ENCODE measurements around the gene SULT2B1. TPM values are rescaled to one million over a fixed set of nuclear protein-coding genes. Genes with fewer than 3 reads are reported as not detected.

The SULT2B1 gene
- polyA plus RNA-seq (2012; ENCODE audit: missing spikeins): 0.98 TPM

- TF ChIP-seq POLR2A (IDR thresholded peaks at IDR 0.05; ENCODE audit: low read depth, low read length): no peak
- TF ChIP-seq POLR2AphosphoS5 (IDR thresholded peaks at IDR 0.05; ENCODE audit: low read depth, low read length): no peak
- no peak for TF ChIP-seq TAF1 (IDR thresholded peaks at IDR 0.05; ENCODE audit: borderline replicate concordance, low read depth, low read length)
- no peak for FAIRE-seq
- DNase-seq (ENCODE audit: insufficient read length): no peak
These were observed at the start of gene SULT2B1 for GRCh38 chr19:48551437-48552302. Gene SULT2B1 (plus strand): TSS chr19:48552172. CDS start chr19:48552253, 81 bp downstream.

- DNase-seq (ENCODE audit: insufficient read length) (peak; percentile 71), FAIRE-seq (no peak)
- TF ChIP-seq POLR2AphosphoS5 (IDR thresholded peaks at IDR 0.05; ENCODE audit: low read depth, low read length): no peak
- TF ChIP-seq POLR2A (IDR thresholded peaks at IDR 0.05; ENCODE audit: low read depth, low read length): no peak
- no peak for TF ChIP-seq TAF1 (IDR thresholded peaks at IDR 0.05; ENCODE audit: borderline replicate concordance, low read depth, low read length)
These were observed 49.5 kb upstream of the SULT2B1 start for GRCh38 chr19:48502350-48503018.

- DNase-seq (ENCODE audit: insufficient read length): peak; percentile 42
- no peak for FAIRE-seq
- no peak for TF ChIP-seq POLR2A (IDR thresholded peaks at IDR 0.05; ENCODE audit: low read depth, low read length)
- no peak for TF ChIP-seq TAF1 (IDR thresholded peaks at IDR 0.05; ENCODE audit: borderline replicate concordance, low read depth, low read length)
- TF ChIP-seq POLR2AphosphoS5 (IDR thresholded peaks at IDR 0.05; ENCODE audit: low read depth, low read length): no peak
These were observed 45.7 kb upstream of the SULT2B1 start for GRCh38 chr19:48506138-48506733.

- TF ChIP-seq TAF1 (IDR thresholded peaks at IDR 0.05; ENCODE audit: borderline replicate concordance, low read depth, low read length) (no peak), POLR2AphosphoS5 (IDR thresholded peaks at IDR 0.05; ENCODE audit: low read depth, low read length) (no peak), POLR2A (IDR thresholded peaks at IDR 0.05; ENCODE audit: low read depth, low read length) (no peak)
- FAIRE-seq: no peak
- DNase-seq (ENCODE audit: insufficient read length): no peak
These were observed 44.0 kb upstream of the SULT2B1 start for GRCh38 chr19:48507911-48508439.

- TF ChIP-seq TAF1 (IDR thresholded peaks at IDR 0.05; ENCODE audit: borderline replicate concordance, low read depth, low read length) (no peak), POLR2AphosphoS5 (IDR thresholded peaks at IDR 0.05; ENCODE audit: low read depth, low read length) (no peak), POLR2A (IDR thresholded peaks at IDR 0.05; ENCODE audit: low read depth, low read length) (no peak)
- DNase-seq (ENCODE audit: insufficient read length): no peak
- FAIRE-seq: no peak
These were observed 43.1 kb upstream of the SULT2B1 start for GRCh38 chr19:48508729-48509411.

GRCh38 chr19:48509467-48510194 lies 42.3 kb upstream of the SULT2B1 start:
- no peak for TF ChIP-seq POLR2AphosphoS5 (IDR thresholded peaks at IDR 0.05; ENCODE audit: low read depth, low read length)
- TF ChIP-seq TAF1 (IDR thresholded peaks at IDR 0.05; ENCODE audit: borderline replicate concordance, low read depth, low read length): no peak
- no peak for TF ChIP-seq POLR2A (IDR thresholded peaks at IDR 0.05; ENCODE audit: low read depth, low read length)
- FAIRE-seq (no peak), DNase-seq (ENCODE audit: insufficient read length) (no peak)

- no peak for TF ChIP-seq POLR2A (IDR thresholded peaks at IDR 0.05; ENCODE audit: low read depth, low read length)
- TF ChIP-seq POLR2AphosphoS5 (IDR thresholded peaks at IDR 0.05; ENCODE audit: low read depth, low read length): no peak
- TF ChIP-seq TAF1 (IDR thresholded peaks at IDR 0.05; ENCODE audit: borderline replicate concordance, low read depth, low read length): no peak
- FAIRE-seq (peak; percentile 74), DNase-seq (ENCODE audit: insufficient read length) (peak; percentile 61)
These were observed 41.3 kb upstream of the SULT2B1 start for GRCh38 chr19:48510421-48511268.

- no peak for FAIRE-seq
- no peak for TF ChIP-seq TAF1 (IDR thresholded peaks at IDR 0.05; ENCODE audit: borderline replicate concordance, low read depth, low read length)
- TF ChIP-seq POLR2AphosphoS5 (IDR thresholded peaks at IDR 0.05; ENCODE audit: low read depth, low read length): no peak
- TF ChIP-seq POLR2A (IDR thresholded peaks at IDR 0.05; ENCODE audit: low read depth, low read length): no peak
- no peak for DNase-seq (ENCODE audit: insufficient read length)
These were observed 40.6 kb upstream of the SULT2B1 start for GRCh38 chr19:48511321-48511731.

GRCh38 chr19:48511800-48512503 lies 40.0 kb upstream of the SULT2B1 start, which contains the start of gene LMTK3:
Gene LMTK3 (minus strand): TSS chr19:48511835. CDS start chr19:48511576, 259 bp downstream.
- FAIRE-seq: no peak
- DNase-seq (ENCODE audit: insufficient read length): no peak
- TF ChIP-seq POLR2AphosphoS5 (IDR thresholded peaks at IDR 0.05; ENCODE audit: low read depth, low read length) (no peak), POLR2A (IDR thresholded peaks at IDR 0.05; ENCODE audit: low read depth, low read length) (no peak), TAF1 (IDR thresholded peaks at IDR 0.05; ENCODE audit: borderline replicate concordance, low read depth, low read length) (no peak)
